Calu3 (cell line): Measurements from ENCODE around the gene XRRA1. TPM values are rescaled to one million over a fixed set of nuclear protein-coding genes. Genes with fewer than 3 reads are reported as not detected.

ENCODE experiments used
- BruUV-seq: library from RNA; stranded (reverse); fragments of 400-500 nt; replicated peaks from 2 replicates; lab custom pipeline; 2021; lab: Mats Ljungman, UMichigan
- CTCF ChIA-PET: fragments of 300-600 bp; sonication (Branson Sonifier 250); formaldehyde crosslinking; loops from one replicate; lab custom pipeline; 2022; ENCODE audit warnings: antibody characterized with exemption; lab: Charles Lee
- DNase-seq: peaks from one replicate; pipeline ENCODE4 v3.0.0; 2022
- H3K27ac Mint-ChIP-seq: one replicate; pipeline ENCODE4 v1.8.0; 2022; ENCODE audit warnings: mixed read lengths; ENCODE audit not compliant: unreplicated experiment
- H3K27me3 Mint-ChIP-seq: one replicate; pipeline ENCODE4 v1.8.0; 2022; ENCODE audit warnings: mixed read lengths; ENCODE audit not compliant: unreplicated experiment
- H3K36me3 Mint-ChIP-seq: one replicate; pipeline ENCODE4 v1.8.0; 2022; ENCODE audit warnings: mild to moderate bottlenecking, moderate library complexity, mixed read lengths; ENCODE audit not compliant: insufficient read depth, unreplicated experiment
- H3K4me1 Mint-ChIP-seq: one replicate; pipeline ENCODE4 v1.8.0; 2022; ENCODE audit warnings: mild to moderate bottlenecking, low read depth, mixed read lengths; ENCODE audit not compliant: unreplicated experiment
- H3K4me3 Mint-ChIP-seq: one replicate; pipeline ENCODE4 v1.8.0; 2022; ENCODE audit warnings: mild to moderate bottlenecking, low read depth, moderate library complexity, mixed read lengths; ENCODE audit not compliant: unreplicated experiment
- H3K9me3 Mint-ChIP-seq: one replicate; pipeline ENCODE4 v1.8.0; 2022; ENCODE audit warnings: low read depth, mixed read lengths; ENCODE audit not compliant: unreplicated experiment
- intact Hi-C: fragments of 100-400 bp; cut with micrococcal nuclease; formaldehyde crosslinking; loops from one replicate; pipeline ENCODE4 v1.10.0; 2022; ENCODE audit not compliant: unreplicated experiment
- total RNA-seq: library from RNA; stranded (reverse); gene quantifications from 2 replicates; pipeline ENCODE4 v1.2.3, GENCODE V29; 2022
- TF ChIP-seq, protein P1 (sequence below): fragments of 200-600 bp; IDR thresholded peaks from one replicate; pipeline ENCODE4 v1.8.0; 2022; ENCODE audit warnings: antibody characterized with exemption; ENCODE audit not compliant: unreplicated experiment

Gene XRRA1
- total RNA-seq, 1 experiment from 2014 or later: 20.1 TPM

DNA sequence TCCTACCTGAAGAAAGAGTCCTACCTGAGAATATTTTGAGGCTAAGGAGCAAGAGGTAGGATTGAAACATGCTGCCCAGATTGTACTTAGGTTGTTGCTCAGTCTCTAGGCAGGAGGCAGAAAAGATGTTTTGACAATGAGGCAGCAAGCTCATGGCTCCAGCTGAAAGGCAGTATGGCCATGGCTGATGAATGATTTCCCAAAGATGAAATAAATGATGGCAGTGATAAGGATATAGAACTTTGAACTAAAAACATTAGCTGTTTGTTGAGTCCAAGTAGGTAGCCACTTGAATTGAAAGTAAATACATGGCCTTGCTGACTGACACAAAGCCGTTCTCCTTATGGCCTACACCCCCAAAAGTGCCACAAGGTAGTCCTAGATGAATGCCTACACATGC lies 33.0 kb upstream of the XRRA1 start:
- no peaks in the 10 kb centered on the region for H3K4me1 Mint-ChIP-seq
- no TSS peak for BruUV-seq
- peaks cover 17% of the 10 kb centered on the region for H3K36me3 Mint-ChIP-seq
- no peak for DNase-seq
- no peaks in the 10 kb centered on the region for H3K9me3 Mint-ChIP-seq
- no peak overlapping the region for H3K4me3 Mint-ChIP-seq
- peak overlapping the region; percentile 41 for H3K27ac Mint-ChIP-seq
- CTCF ChIA-PET: no interaction called here
- H3K27me3 Mint-ChIP-seq: no peaks in the 10 kb centered on the region
- TF ChIP-seq, protein P1, sequence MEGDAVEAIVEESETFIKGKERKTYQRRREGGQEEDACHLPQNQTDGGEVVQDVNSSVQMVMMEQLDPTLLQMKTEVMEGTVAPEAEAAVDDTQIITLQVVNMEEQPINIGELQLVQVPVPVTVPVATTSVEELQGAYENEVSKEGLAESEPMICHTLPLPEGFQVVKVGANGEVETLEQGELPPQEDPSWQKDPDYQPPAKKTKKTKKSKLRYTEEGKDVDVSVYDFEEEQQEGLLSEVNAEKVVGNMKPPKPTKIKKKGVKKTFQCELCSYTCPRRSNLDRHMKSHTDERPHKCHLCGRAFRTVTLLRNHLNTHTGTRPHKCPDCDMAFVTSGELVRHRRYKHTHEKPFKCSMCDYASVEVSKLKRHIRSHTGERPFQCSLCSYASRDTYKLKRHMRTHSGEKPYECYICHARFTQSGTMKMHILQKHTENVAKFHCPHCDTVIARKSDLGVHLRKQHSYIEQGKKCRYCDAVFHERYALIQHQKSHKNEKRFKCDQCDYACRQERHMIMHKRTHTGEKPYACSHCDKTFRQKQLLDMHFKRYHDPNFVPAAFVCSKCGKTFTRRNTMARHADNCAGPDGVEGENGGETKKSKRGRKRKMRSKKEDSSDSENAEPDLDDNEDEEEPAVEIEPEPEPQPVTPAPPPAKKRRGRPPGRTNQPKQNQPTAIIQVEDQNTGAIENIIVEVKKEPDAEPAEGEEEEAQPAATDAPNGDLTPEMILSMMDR: no peak
- intact Hi-C loops: no loop called here

DNA sequence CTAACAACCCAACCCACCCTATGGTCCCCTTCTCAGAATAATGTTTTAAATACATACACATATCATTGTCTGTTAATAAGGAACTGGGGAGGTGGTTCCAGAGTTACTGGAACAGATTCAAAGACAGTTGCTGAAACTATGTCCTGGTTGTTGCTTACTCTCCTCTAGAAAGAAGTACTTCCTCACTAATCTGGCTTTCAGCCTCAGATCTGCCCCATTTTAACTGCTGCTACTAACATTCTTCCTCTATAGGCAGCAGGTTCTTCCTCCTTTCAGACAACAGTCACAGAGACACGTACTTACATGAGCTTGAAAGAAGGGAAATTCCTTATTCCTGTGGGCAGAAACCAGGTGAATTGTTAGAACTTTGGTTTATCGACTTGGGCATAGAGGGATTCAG lies 31.7 kb upstream of the XRRA1 start:
- Mint-ChIP-seq H3K27me3 (no peaks in the 10 kb centered on the region), H3K27ac (no peak overlapping the region), H3K4me1 (no peaks in the 10 kb centered on the region), H3K9me3 (no peaks in the 10 kb centered on the region), H3K36me3 (peaks cover 21% of the 10 kb centered on the region), H3K4me3 (no peak overlapping the region)
- no TSS peak for BruUV-seq
- no peak for DNase-seq
- intact Hi-C loops: no loop called here
- CTCF ChIA-PET: no interaction called here
- TF ChIP-seq, protein P1: no peak

DNA sequence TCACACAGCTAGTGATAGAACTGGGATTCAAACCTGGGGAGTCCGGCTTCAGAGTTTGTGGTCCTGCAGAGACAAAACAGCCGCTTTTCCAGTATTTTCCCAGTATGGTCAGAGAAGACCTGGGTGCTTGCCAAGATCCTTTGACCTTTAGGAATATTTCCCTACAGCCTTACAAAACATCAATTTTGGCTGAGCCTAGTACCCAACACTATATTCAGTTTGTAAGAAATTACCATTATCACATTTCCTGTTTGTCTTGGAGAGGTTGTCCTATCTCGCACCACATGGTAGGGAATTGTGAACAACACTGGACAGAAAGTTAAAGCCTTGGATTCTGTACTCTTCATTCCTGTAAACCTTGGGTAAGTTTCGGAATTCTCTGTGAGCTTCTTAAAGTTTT lies 29.1 kb upstream of the XRRA1 start:
- TF ChIP-seq, protein P1: no peak
- Mint-ChIP-seq H3K9me3 (no peaks in the 10 kb centered on the region), H3K4me1 (no peaks in the 10 kb centered on the region), H3K27me3 (no peaks in the 10 kb centered on the region), H3K36me3 (peaks cover 43% of the 10 kb centered on the region), H3K4me3 (no peak overlapping the region), H3K27ac (no peak overlapping the region)
- BruUV-seq: no TSS peak
- intact Hi-C loops: no loop called here
- no peak for DNase-seq
- CTCF ChIA-PET: no interaction called here

DNA sequence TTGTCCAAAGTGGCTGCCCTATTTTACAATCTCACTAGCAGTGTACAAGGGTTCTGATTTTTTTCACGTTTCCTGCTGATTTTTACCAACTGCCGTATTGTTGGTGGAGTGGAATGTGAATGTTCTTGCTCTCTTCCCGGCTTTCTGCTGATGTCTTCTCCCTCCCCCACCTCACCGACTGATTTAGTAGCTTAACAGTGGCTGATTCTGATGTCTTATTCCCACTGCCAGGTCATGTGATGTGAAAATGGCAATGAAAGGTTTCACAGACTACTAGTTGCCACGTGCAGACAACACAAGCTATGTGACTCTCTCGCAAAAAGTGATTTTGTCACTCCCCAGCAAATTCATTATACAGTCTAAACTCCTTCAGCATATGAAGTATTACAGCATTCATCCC lies 22.5 kb upstream of the XRRA1 start:
- peaks cover 55% of the 10 kb centered on the region for H3K36me3 Mint-ChIP-seq
- H3K4me1 Mint-ChIP-seq: no peaks in the 10 kb centered on the region
- no peak overlapping the region for H3K4me3 Mint-ChIP-seq
- no TSS peak for BruUV-seq
- CTCF ChIA-PET: no interaction called here
- DNase-seq: no peak
- no peaks in the 10 kb centered on the region for H3K27me3 Mint-ChIP-seq
- intact Hi-C loops: no loop called here
- H3K9me3 Mint-ChIP-seq: no peaks in the 10 kb centered on the region
- TF ChIP-seq, protein P1: no peak
- no peak overlapping the region for H3K27ac Mint-ChIP-seq
